DMS114 treated with DMSO at 0.1 percent for 48 hours (cell line): ENCODE measurements around the gene SLC35F3.
"Not testable (repeated sequence)": the region's sequence is repeated elsewhere in the genome, so short reads cannot be mapped to it uniquely, and the experiment has no call there.

Experiments used
- DNase-seq: peaks from one replicate; lab custom pipeline; 2025; ENCODE audit not compliant: unreplicated experiment; lab: John Stamatoyannopoulos, UW

Gene SLC35F3

GRCh38 chr1:233904633-233905415, at the start of gene SLC35F3:
SLC35F3 (plus strand) TSS chr1:233904676.
- DNase-seq, result no peak

- no peak for DNase-seq
Measured at GRCh38 chr1:233859446-233859845, 45.0 kb upstream of the SLC35F3 start.

DNA sequence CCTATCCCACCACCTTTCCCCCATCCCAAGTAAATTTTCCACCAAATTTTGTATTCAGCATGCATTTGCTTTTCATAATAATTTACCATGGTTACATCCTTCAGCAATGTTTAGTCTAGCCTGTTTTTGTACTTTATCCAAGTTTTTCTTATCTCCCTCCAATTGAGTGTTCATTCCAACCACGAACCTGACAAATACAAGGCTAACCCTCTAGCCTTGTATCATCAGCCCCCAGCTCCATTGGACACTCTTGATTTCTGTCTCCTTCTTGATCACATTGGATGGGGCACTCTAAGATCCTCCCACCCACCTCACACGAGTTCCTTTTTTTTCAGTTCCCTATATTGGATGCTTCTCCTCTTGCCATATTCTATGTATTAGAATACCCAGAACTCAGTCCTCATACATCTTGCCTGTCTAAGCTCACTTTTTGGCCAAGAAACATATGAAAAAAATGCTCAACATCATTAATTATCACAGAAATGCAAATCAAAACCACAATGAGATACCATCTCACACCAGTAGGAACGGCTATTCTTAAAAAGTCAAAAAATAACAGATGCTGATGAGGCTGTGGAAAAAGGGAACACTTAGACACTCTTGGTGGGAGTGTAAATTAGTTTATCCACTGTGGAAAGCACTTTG, 40.5 kb upstream of the SLC35F3 start:
- DNase-seq, result no peak

DNA sequence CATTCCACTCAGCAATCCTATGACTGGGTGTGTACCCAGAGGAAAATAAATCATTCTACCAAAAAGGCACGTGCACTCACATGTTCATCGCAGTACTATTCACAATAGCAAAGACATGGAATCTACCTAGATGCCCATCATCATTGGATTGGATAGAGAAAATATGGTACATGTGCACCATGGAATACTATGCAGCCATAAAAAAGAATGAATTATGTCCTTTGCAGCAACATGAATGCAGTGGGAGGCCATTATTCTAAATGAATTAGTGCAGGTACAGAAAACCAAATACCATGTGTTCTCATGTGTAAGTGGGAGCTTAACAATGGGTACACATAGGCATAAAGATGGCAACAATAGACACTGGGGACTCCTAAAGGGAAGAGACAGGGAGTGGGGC, 39.9 kb upstream of the SLC35F3 start:
- DNase-seq, result no peak

DNA sequence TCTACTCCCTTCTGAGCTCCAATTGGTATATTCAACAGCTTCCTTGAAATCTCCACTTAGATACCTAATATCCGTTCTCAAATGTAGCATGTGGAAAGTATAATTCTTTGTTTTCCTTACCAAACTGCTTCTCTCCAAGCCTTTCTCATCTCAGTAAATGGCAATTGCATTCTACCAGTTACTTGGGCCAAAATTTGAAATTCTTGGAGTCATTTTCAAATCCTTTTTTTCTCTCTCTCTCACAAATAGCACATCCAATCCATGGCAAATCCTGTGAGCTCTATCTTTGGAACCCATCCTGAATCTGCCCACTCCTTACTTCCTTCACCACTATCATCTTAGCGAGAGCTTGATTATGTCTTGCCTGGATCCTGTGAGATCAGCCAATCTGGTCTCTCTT, 39.3 kb upstream of the SLC35F3 start:
- DNase-seq, result no peak

DNA sequence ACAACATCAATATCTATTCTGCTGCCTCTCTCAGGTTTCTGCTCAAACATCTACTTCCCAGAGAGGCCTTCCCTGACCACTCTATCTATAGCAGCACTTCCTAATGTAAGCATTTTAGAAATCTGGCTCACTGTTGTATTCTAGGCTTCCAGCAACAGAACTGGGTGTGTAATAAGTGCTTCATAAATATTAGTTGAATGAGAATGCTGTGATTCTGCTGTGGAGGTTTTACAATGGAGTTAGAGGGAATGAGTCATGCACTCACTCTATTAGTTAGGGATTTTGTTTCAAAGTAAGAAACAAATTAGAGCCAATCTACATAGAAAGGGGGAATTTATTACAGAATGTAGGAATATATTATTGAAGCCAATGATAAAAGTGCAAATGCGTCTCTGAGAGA, 38.6 kb upstream of the SLC35F3 start:
- DNase-seq, result no peak

DNA sequence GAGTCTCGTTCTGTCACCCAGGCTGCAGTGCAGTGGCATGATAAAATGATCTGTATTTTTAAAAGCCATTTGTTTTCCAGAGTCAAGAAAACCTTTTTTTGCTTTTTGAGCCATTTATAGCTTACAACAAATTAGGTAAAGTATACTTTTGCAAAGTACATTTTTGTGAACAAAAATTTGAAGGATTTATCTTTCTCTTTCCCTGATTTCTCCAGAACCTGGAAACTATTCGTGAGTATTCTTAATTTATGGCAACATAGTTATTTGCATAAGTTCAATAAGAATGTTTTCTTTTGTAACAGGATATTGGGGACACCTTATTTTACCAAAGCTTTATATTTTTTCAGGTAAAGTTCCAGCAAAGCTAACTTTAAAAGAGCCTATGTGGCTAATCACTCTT, 37.4 kb upstream of the SLC35F3 start:
- no peak for DNase-seq

DNA sequence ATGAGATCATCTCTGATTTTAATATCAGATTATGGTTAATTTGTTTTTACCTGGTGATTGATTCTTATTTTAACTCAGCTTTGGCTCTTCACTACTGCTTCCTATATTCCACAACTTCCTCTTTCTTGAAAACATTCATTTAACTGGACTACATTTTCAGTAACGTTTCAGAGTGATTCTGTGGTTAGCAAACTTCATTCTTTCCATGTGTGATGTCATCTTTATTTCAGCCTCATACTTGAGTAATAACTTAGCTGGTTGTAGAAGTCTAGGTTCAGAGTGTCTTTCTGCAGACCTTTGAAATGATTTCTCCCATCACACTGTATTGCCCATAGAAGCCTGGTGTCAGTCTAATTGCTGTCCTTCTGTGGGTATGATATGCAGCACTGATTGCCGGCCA, 36.0 kb upstream of the SLC35F3 start:
- DNase-seq, result no peak

DNA sequence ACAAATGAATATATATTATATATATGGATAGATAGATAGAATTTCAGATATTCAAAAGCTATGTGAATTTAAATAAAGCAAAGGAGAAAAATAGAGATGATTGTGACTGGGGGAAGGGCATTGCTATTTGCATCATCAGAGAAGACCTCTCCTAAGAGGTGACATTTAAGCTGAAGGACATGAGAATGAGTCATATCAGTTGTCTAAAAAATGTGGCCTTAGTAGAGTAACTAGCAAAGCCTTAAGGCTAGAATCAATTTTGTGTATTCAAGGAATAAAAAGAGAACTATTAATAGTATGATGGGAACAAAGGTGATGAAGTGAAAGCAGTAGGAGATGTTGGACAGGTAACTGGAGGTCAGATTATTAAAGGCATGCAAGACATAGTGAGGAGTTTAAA, 34.8 kb upstream of the SLC35F3 start:
- no peak for DNase-seq

GRCh38 chr1:233873666-233874065, 30.8 kb upstream of the SLC35F3 start:
- no peak for DNase-seq

DNA sequence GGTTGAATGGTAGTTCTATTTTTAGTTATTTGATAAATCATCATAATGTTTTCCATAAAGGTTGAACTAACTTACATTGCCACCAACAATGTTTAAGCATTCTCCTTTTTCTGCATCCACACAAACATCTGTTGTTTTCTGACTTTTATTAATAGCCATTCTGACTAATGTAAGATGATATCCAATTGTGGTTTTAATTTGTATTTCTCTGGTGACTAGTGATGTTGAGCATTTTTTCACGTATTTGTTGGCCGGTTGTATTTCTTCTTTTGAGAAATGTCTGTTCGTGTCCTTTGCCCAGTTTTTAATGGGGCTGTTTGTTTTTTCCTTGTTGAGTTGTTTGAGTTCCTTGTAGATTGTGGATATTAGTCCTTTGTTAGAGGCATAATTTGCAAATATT, 24.6 kb upstream of the SLC35F3 start:
- no peak for DNase-seq

DNA sequence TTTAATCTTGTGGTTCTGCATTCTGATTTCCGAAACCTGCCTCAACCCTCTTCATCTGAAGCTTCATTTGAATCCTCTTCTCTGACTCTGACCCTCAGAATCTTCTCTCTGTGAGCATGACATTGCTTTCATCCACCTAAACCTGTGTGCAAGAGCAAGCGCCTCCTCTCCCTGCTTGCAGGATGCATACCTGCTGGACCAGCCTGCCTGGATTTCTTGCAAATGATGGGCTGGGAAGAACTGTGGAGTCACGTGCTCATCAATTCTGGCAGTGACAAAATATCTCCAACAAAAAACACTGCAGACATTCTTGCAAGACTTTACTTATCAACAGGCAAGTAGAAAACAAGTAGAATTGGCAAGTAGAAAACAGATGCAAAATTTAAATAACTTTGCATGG, 20.8 kb upstream of the SLC35F3 start:
- no peak for DNase-seq

- DNase-seq, result no peak
Measured at GRCh38 chr1:233884461-233885151, 19.9 kb upstream of the SLC35F3 start.

GRCh38 chr1:233885196-233885920, 19.1 kb upstream of the SLC35F3 start:
- DNase-seq, result no peak

- not testable (repeated sequence) for DNase-seq
Measured at GRCh38 chr1:233891151-233891550, 13.3 kb upstream of the SLC35F3 start.

DNA sequence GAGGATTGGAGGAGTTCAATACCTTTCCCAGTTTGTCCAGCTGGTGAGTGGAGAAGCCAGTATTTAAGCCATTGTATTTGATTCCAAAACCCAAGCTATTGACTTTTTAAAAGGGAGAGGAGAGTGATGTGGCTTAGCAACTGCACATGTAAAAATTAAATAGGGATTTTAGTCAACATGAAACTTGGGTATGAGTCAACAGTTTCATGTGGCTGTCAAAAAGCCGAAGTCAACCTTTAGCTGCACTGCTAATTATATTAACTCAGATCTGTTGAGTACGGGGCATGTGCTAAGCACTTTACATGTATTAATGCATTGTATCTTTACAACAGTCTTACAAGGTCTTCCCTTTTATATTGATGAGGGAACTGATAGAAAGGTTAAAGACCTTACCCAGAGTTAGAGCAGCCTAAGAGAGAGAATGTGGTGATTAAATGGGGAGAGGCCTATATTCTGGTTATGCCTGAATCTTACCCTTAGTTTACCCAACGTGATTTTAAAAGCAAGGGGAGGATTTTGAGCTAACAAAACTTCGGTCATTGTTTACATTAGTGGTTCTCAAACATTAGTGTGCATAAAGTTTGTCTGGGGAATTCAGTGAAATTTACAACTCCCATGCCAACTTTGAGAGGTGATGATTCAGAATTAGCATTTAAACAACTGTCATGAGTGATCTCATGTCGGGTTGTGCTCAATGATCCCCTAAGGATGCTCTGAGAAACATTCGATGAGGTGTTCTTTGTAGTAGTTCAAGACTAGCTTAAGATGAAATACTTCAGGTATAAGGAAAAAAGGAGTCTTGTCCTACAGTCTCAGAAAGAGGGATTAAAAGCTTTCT, 6.9 kb upstream of the SLC35F3 start:
- DNase-seq, result no peak

DNA sequence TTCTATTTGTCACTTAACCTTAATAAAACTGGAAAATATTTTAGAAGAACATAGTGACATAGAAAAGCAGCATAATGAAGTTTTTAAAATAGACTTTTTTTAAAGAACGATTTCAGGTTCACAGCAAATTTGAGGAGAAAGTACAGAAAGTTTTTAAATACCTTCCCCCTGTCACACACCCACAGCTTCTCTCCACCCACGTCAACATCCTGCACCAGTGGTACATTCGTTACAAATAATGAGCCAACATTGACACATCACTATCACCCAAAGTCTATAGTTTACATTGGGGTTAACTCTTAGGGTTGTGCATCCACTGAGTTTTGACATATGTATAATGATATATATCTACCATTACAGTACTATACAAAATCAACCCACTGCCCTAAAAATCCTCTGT, 3.0 kb upstream of the SLC35F3 start:
- no peak for DNase-seq

GRCh38 chr1:233905416-233906051, 1.1 kb downstream of the SLC35F3 start:
- no peak for DNase-seq

GRCh38 chr1:233907151-233907550, 2.7 kb downstream of the SLC35F3 start:
- no peak for DNase-seq

DNA sequence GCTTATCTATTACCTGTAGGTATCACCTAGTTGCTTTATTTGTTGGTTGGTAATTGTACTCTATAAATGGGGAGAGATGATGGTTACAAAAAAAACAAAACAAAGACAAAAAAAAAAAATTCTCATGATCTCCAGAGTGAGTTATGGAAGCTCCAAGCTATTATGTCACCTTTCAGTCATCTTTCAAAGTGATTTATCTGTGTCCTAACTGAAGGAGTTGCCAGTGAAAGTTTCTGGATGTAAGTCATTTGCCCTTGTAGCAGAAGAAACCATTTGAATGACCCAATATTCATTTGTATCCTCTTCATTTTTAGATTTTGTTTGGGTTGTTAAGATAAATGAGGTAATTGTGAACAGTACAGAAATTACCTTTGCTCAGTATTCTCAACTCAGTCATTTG, 3.6 kb downstream of the SLC35F3 start:
- no peak for DNase-seq
